Adrenal gland (tissue), 12 donors: Measurements from ENCODE around the gene ZSCAN12. TPM values are rescaled to one million over a fixed set of nuclear protein-coding genes. Genes with fewer than 3 reads are reported as not detected.

Source experiments
- DNase-seq, 7 donors: peaks; one replicate each; pipeline ENCODE4 v3.0.0-alpha.2; 2019 to 2020
- H3K27ac ChIP-seq, 5 donors: fragments of 200-600 bp; sonication (generic) in 4 of 5; 1 replicate in 3 of 5; 2 replicates in 2 of 5; pipeline versions ENCODE4 v1.5.1 to v1.8.0; 2016 to 2020; ENCODE audit warnings: mild to moderate bottlenecking in 1 of 5
- H3K27me3 ChIP-seq: fragments of 200-600 bp; 2 replicates; pipeline ENCODE4 v1.8.0; 2021
- H3K36me3 ChIP-seq, 2 donors: fragments of 200-600 bp; replicated peaks in 1 of 2; 1 replicate in 1 of 2; 2 replicates in 1 of 2; pipeline versions ENCODE4 v1.5.1 to v1.8.0; 2018 to 2022
- H3K4me1 ChIP-seq, 2 donors: fragments of 200-600 bp; replicated peaks in 1 of 2; 1 replicate in 1 of 2; 2 replicates in 1 of 2; pipeline versions ENCODE4 v1.5.1 to v1.8.0; 2018 to 2021
- H3K4me3 ChIP-seq, 4 donors: fragments of 200-600 bp; sonication (generic) in 3 of 4; one replicate each; pipeline ENCODE4 v1.5.1; 2016 to 2018
- H3K9me3 ChIP-seq, 3 donors: fragments of 200-600 bp; sonication (generic) in 1 of 3; replicated peaks in 1 of 3; 1 replicate in 2 of 3; 2 replicates in 1 of 3; pipeline versions ENCODE4 v1.5.1 to v1.8.0; 2016 to 2021
- POLR2A ChIP-seq, 2 donors: fragments of 450-650 bp; IDR thresholded peaks; one replicate each; pipeline ENCODE4 v1.6.1; 2017; ENCODE audit warnings: antibody characterized with exemption in 2 of 2, mild to moderate bottlenecking in 2 of 2, moderate library complexity in 1 of 2
- WGBS, 4 donors: extraction: QIAGEN DNeasy Blood & Tissue Kit in 2 of 4; methylation state at CpG; one replicate each; pipeline versions ENCODE4 v1.1.5 to v1.1.7; 2013 to 2017; 5-methylcytosine and 5-hydroxymethylcytosine counted together
- intact Hi-C, 2 donors: fragments of 100-400 bp; cut with DNase I; formaldehyde crosslinking; loops; one replicate each; pipeline versions ENCODE4 v1.14.1 to v1.15.0; 2022 to 2023
- polyA plus RNA-seq, 3 donors: library from polyadenylated mRNA; stranded (reverse); fragments of 200-250 nt in 2 of 3; fragments of 350-450 nt in 1 of 3; fragmentation: Illumina TruSeq in 1 of 3; extraction: RNeasy Lipid Tissue Mini Kit (QIAGEN cat#74804) in 1 of 3; gene quantifications; one replicate each; pipeline ENCODE4 v1.2.3, GENCODE V29; 2013 to 2014
- total RNA-seq, 9 donors: library from RNA; depleted of rRNA in 4 of 9; stranded (reverse); fragments of >200 nt in 4 of 9; fragments of 120-200 nt in 1 of 9; fragmentation: NEBNext Ultra II Directional in 1 of 9; extraction: Animal tissue kit (Norgen Biotek cat#: 25700) in 1 of 9; gene quantifications; one replicate each; pipeline versions ENCODE4 v1.1.0 to v1.2.4, GENCODE V29; 2013 to 2023
- TF ChIP-seq, protein P1 (sequence below), 6 experiments: fragments of 450-650 bp in 4 of 6; fragments of 200-600 bp in 2 of 6; sonication (generic) in 1 of 6; IDR thresholded peaks; 1 replicate in 5 of 6; 2 replicates in 1 of 6; pipeline versions ENCODE4 v1.5.1 to v1.8.0; 2016 to 2021; ENCODE audit warnings: antibody characterized with exemption in 6 of 6, mild to moderate bottlenecking in 2 of 6, moderate library complexity in 1 of 6
- donor health status: healthy with polysubstance abuse.
- donor health status: Bipolar disorder and iron deficiency.
- donor health status: DM: yes; HTN: yes; CAD: no.
- donor health status: DM: no; HTN: no; CAD: no.
- donor health status: DM: no; HTN: no; CAD: no.
- donor health status: DM: yes; HTN: yes; CAD: no.

ZSCAN12 gene
- total and polyA plus RNA-seq, 12 donors: 1.0 to 10.7 (median 4.6) TPM

DNA sequence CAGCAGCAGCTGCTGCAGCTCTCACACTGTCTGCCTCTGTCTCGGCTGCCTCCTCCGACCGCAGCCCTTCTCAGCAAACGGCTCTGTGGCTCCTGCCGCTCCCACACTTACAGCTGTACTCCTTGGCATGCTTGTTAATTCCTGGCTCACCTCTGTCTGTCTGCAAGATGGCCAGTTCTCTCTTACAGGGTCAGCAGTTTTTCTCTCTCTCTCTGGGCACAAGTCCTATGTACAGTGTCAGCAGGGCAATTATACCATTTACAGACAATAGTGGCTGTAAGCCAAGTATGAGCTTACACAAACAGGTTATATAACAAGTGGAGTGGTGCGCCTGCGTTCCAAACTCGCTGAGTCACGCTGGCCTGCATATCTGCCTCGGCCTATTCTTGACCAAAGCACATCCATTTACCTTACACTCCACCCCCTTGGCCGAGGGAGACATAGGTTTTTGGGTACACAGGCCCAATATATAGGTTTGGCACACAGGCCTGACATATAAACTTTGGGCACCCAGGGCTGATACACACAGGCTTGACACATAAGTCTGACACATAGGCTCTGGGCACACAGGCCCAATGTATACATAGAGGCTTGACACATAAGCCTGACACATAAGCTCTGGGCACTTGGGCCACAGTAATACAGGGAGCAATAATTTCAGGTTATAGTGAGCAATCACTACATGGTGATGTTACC lies 45.4 kb downstream of the ZSCAN12 start:
- peak; percentile 23 to 81 (median 53) for DNase-seq
- H3K9me3 ChIP-seq: no peaks in the 10 kb centered on the region
- H3K36me3 ChIP-seq: no peaks in the 10 kb centered on the region
- no peaks in the 10 kb centered on the region for H3K27me3 ChIP-seq
- peaks cover 8 to 26% of the 10 kb centered on the region in 2 donors for H3K4me1 ChIP-seq
- peak overlapping the region in 3 of 5 donors; percentile 3 to 95 (median 90) for H3K27ac ChIP-seq
- intact Hi-C loops: loop anchor here (10.0 kb wide), 5 partner anchors 69 to 449 kb away; partner anchors contain the start of genes NKAPL (in 1 of the 2), PGBD1 (in 1 of the 2), ZKSCAN4 (in 1 of the 2) and ZNF165 (in 1 of the 2)
- TF ChIP-seq, protein P1, sequence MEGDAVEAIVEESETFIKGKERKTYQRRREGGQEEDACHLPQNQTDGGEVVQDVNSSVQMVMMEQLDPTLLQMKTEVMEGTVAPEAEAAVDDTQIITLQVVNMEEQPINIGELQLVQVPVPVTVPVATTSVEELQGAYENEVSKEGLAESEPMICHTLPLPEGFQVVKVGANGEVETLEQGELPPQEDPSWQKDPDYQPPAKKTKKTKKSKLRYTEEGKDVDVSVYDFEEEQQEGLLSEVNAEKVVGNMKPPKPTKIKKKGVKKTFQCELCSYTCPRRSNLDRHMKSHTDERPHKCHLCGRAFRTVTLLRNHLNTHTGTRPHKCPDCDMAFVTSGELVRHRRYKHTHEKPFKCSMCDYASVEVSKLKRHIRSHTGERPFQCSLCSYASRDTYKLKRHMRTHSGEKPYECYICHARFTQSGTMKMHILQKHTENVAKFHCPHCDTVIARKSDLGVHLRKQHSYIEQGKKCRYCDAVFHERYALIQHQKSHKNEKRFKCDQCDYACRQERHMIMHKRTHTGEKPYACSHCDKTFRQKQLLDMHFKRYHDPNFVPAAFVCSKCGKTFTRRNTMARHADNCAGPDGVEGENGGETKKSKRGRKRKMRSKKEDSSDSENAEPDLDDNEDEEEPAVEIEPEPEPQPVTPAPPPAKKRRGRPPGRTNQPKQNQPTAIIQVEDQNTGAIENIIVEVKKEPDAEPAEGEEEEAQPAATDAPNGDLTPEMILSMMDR (IDR thresholded peaks at IDR 0.05): no peak
- TF ChIP-seq POLR2A (IDR thresholded peaks at IDR 0.05): no peak
- WGBS, 4 donors: 76 to 88% (median 83%) methylated on average over 11 of the region's 11 CpGs
- no peak overlapping the region for H3K4me3 ChIP-seq

DNA sequence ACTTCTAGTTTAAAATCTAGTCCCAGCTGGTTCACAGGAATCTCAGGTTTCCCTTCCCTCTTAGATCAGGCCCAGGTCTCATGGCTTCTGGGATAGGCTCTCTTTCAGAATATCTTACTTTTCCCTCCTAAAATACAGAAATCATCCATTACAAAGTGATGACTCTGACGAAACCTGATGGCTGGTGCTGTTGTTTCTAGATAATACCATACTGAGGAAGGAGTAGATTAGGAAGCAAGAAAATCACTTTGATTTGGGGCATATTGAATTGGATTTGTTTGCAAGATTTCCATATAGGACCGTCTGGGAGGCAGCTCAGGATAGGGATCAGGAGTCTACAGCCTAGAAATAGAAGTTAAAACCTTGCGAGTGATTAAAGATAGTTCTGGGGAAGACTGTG lies 46.2 kb downstream of the ZSCAN12 start:
- WGBS, 4 donors: 92 to 93% (median 92%) methylated on average over 3 of the region's 3 CpGs
- Histone ChIP-seq H3K36me3 (no peaks in the 10 kb centered on the region), H3K27ac (peak overlapping the region in 1 of 5 donors; percentile 90), H3K4me3 (no peak overlapping the region), H3K4me1 (peaks cover 8 to 26% of the 10 kb centered on the region in 2 donors), H3K27me3 (no peaks in the 10 kb centered on the region), H3K9me3 (no peaks in the 10 kb centered on the region)
- TF ChIP-seq, protein P1 (IDR thresholded peaks at IDR 0.05): no peak
- TF ChIP-seq POLR2A (IDR thresholded peaks at IDR 0.05): no peak
- DNase-seq: no peak
- intact Hi-C loops: loop anchor here (10.0 kb wide), 5 partner anchors 69 to 449 kb away; partner anchors contain the start of genes NKAPL (in 1 of the 2), PGBD1 (in 1 of the 2), ZKSCAN4 (in 1 of the 2) and ZNF165 (in 1 of the 2)

DNA sequence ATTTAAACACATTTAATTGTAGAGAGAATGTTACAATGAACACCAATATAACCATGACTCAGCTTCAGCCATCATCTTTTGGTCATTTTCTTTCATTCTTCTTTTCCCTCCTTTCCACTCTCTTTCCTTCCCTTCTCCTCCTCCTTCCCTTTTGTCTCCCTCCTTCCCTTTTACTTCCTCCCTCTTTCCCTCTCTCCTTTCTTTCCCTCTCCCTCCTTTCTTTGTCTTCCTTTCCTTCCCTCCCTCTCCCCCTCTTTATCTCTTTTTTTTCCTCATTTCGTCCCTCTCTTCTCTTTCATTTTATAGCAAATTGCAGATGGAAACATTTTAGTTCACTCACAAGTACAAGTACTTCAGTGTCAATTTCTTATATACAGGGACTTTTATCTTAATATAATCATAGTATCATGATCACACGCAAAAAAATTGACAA lies 48.0 kb downstream of the ZSCAN12 start:
- 64 to 74% (median 69%) methylated on average over 2 of the region's 2 CpGs for WGBS, 4 donors
- no peak for DNase-seq
- Histone ChIP-seq H3K4me3 (no peak overlapping the region), H3K4me1 (peaks cover 8 to 26% of the 10 kb centered on the region in 2 donors), H3K9me3 (no peaks in the 10 kb centered on the region), H3K27ac (no peak overlapping the region), H3K27me3 (no peaks in the 10 kb centered on the region), H3K36me3 (no peaks in the 10 kb centered on the region)
- TF ChIP-seq, protein P1 (IDR thresholded peaks at IDR 0.05): no peak
- no peak for TF ChIP-seq POLR2A (IDR thresholded peaks at IDR 0.05)
- intact Hi-C loops: loop anchor here (10.0 kb wide), 5 partner anchors 67 to 447 kb away; partner anchors contain the start of genes NKAPL (in 1 of the 2), PGBD1 (in 1 of the 2), ZKSCAN4 (in 1 of the 2) and ZNF165 (in 1 of the 2)

DNA sequence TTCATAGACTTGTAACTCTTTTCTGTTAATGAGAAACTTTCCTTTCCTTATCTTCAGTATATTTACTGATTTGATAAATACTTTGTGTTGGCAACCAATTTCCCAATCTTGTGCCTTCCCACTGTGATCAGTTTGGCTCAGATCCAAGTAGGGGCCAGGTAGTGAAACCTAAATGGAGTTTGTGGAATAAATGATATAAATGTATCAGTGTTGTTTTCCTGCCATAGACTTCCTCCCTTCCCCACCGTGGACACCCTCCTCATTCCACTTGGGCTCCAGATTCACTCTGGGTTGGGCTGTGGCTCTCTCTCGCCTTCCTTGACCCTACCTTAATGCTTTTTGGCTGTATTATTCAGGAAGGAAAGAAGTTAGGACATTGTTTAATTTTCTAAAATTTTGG lies 48.5 kb downstream of the ZSCAN12 start:
- DNase-seq: no peak
- Histone ChIP-seq H3K36me3 (no peaks in the 10 kb centered on the region), H3K9me3 (no peaks in the 10 kb centered on the region), H3K4me1 (peaks cover 8 to 22% of the 10 kb centered on the region in 2 donors), H3K27me3 (no peaks in the 10 kb centered on the region), H3K27ac (no peak overlapping the region), H3K4me3 (peak overlapping the region in 1 of 4 donors; percentile 65)
- no peak for TF ChIP-seq POLR2A (IDR thresholded peaks at IDR 0.05)
- TF ChIP-seq, protein P1 (IDR thresholded peaks at IDR 0.05): no peak
- 70 to 85% (median 78%) methylated on average over 2 of the region's 2 CpGs for WGBS, 4 donors
- intact Hi-C loops: loop anchor here (10.0 kb wide), 5 partner anchors 66 to 446 kb away; partner anchors contain the start of genes NKAPL (in 1 of the 2), PGBD1 (in 1 of the 2), ZKSCAN4 (in 1 of the 2) and ZNF165 (in 1 of the 2)
